HL-60 (cell line): Measurements from ENCODE around the gene EXOC4.

Experiments used
- DNase-seq, 2 experiments: peaks; one replicate each; pipeline ENCODE4 v3.0.0-alpha.2; 2010 to 2020; ENCODE audit warnings: low read depth in 1 of 2, low spot score in 1 of 2
- H3K27ac ChIP-seq: fragments of 250-450 bp; sonication (Bioruptor Pico); replicated peaks from 2 replicates; pipeline ENCODE4 v1.5.1; 2020; ENCODE audit warnings: mild to moderate bottlenecking, moderate library complexity
- H3K27me3 ChIP-seq: fragments of 250-450 bp; sonication (Bioruptor Pico); 2 replicates; pipeline ENCODE4 v1.5.1; 2021; ENCODE audit warnings: mild to moderate bottlenecking, moderate library complexity; ENCODE audit not compliant: insufficient read depth, poor library complexity, severe bottlenecking
- H3K4me3 ChIP-seq: replicated peaks from 2 replicates; pipeline ENCODE4 v1.5.1; 2011; ENCODE audit warnings: mild to moderate bottlenecking, control low read depth, low read length; ENCODE audit not compliant: insufficient read depth
- CTCF ChIP-seq: IDR thresholded peaks from one replicate; pipeline ENCODE4 v1.5.1; 2011; ENCODE audit warnings: low read length, control low read depth, inconsistent platforms; ENCODE audit not compliant: insufficient read depth
- GABPA ChIP-seq: IDR thresholded peaks from 2 replicates; pipeline ENCODE4 v1.6.1; 2012; ENCODE audit warnings: low read depth
- POLR2AphosphoS5 ChIP-seq: IDR thresholded peaks from 2 replicates; pipeline ENCODE4 v1.6.1; 2012; ENCODE audit warnings: low read depth
- REST ChIP-seq: IDR thresholded peaks from 2 replicates; pipeline ENCODE4 v1.6.1; 2012; ENCODE audit warnings: low read depth; ENCODE audit not compliant: insufficient replicate concordance
- SPI1 ChIP-seq: IDR thresholded peaks from 2 replicates; pipeline ENCODE4 v1.6.1; 2012; ENCODE audit warnings: low read depth, mild to moderate bottlenecking, borderline replicate concordance

EXOC4 gene

GRCh38 chr7:133845005-133845404, 592.1 kb downstream of the EXOC4 start:
- H3K27me3 ChIP-seq, result no peaks in the 10 kb centered on the region
- no peak for TF ChIP-seq CTCF
- no peak for TF ChIP-seq GABPA
- TF ChIP-seq SPI1, result no peak
- no peak for TF ChIP-seq REST
- no peak for TF ChIP-seq POLR2AphosphoS5
- H3K4me3 ChIP-seq, result no peak overlapping the region
- H3K27ac ChIP-seq, result no peak overlapping the region
- no peak for DNase-seq

GRCh38 chr7:133846203-133846945, 593.5 kb downstream of the EXOC4 start:
- TF ChIP-seq CTCF (no peak), SPI1 (no peak), GABPA (no peak), POLR2AphosphoS5 (no peak), REST (no peak)
- Histone ChIP-seq H3K27me3 (no peaks in the 10 kb centered on the region), H3K4me3 (no peak overlapping the region), H3K27ac (no peak overlapping the region)
- DNase-seq, result no peak

- Histone ChIP-seq H3K27me3 (no peaks in the 10 kb centered on the region), H3K4me3 (no peak overlapping the region), H3K27ac (no peak overlapping the region)
- DNase-seq, result no peak
- TF ChIP-seq SPI1 (no peak), REST (no peak), POLR2AphosphoS5 (no peak), CTCF (no peak), GABPA (no peak)
Observed at GRCh38 chr7:133850497-133851280, 597.8 kb downstream of the EXOC4 start.
